HG03520 (cell line): ENCODE results near the gene GNAT1.

Experiments
- ATAC-seq: cut with Tn5 transposase; IDR thresholded peaks from one replicate; pipeline ENCODE4 v1.9.1; 2021; ENCODE audit warnings: mild to moderate bottlenecking, moderate library complexity; ENCODE audit not compliant: unreplicated experiment

GNAT1 gene

DNA sequence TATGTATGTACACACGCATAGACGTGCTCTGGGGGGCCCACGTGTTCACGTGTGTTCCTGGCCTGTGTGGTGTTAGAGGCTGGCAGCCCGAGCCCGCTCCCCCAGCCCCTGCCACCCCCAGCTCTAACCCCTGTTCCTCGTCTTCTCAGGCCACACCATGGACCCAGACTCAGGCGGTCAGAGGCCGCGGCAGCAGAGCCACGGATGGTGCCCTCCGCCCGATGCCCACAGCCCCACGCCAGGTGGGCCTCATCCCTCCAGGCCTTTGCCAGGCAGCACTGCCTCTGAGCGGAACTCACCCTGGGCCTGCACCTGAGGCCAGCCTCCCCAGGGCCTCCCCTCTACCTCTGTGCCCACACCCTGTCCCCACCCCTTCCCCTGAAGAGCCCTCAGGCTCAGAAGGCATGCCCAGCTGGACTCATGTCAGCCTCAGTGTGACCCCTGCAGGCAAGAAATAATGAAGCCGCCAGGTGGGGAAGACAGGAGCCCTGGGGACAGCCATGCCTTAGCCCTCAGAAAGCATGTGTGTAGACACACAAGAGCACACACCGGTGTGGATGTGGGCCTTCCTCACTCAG lies 16.4 kb upstream of the GNAT1 start:
- ATAC-seq: no peak

DNA sequence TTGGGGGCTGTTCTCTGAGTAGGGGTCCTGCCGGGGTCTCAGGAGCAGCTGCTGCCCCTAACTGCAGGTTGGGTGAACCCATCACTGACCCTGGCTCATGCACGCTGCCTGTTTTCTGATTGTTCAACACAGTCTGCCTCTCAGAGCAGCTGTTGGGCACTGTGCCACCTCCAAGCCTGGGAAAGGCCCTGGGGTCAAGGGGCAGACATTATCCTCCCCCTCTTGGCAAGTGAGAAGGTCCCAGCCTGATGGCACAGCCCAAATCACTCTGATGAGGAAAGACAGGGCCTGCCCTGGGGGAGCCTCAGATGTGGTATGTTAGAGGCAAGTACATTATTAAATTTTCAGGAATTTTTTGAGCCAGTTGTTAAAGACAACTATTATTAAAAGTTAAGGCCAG lies 14.1 kb upstream of the GNAT1 start:
- ATAC-seq: no peak

- no peak for ATAC-seq
Observed at GRCh38 chr3:50179710-50180109, 11.7 kb upstream of the GNAT1 start.

- ATAC-seq: no peak
Observed at GRCh38 chr3:50181985-50182384, 9.4 kb upstream of the GNAT1 start.

- no peak for ATAC-seq
Observed at GRCh38 chr3:50182533-50183099, 8.8 kb upstream of the GNAT1 start.

- no peak for ATAC-seq
Observed at GRCh38 chr3:50183755-50184154, 7.7 kb upstream of the GNAT1 start.

DNA sequence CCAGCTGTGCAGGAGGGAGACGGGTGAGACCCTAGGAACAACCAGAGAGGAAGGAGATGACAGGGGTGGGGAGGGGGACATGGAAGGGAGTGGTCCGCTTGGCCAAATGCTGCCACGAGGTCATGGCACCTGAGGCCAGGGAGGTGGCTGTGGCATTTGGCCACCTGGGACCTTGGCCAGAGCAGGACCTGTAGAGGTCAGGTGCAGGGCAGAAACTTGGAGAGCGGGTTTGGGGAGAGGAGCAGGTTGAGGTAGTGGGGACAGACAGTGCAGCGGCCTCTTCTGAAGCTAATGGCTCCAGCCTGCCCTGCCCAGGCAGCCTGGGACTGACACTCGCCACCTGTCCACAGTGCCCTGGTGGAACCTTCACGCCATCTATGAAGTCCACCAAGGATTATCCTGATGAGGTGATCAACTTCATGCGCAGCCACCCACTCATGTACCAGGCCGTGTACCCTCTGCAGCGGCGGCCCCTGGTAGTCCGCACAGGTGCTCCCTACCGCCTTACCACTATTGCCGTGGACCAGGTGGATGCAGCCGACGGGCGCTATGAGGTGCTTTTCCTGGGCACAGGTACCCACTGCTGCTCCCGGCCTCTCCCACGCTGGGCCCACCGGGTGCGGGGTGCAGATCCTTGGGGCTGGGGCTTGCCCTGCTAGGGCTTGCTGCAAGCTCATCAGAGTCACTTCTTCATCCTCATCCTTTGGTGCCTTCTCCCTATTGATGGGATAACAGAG lies 7.0 kb upstream of the GNAT1 start:
- no peak for ATAC-seq

DNA sequence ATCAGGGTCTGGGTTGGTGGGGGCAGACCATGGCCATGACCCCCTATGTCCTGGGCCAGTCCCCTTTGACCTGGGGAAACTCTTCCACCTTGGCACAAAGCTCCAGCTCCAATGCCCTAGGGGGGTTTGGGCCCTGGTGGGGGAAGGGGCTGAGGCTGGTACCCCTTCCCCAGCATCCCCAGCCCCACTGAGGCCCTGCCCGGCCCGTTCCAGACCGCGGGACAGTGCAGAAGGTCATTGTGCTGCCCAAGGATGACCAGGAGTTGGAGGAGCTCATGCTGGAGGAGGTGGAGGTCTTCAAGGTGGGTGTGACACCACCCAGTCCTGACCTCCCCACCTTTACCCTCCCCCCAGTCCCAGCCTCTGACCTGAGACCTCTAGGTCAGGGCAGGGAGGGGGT lies 6.2 kb upstream of the GNAT1 start:
- ATAC-seq: no peak

DNA sequence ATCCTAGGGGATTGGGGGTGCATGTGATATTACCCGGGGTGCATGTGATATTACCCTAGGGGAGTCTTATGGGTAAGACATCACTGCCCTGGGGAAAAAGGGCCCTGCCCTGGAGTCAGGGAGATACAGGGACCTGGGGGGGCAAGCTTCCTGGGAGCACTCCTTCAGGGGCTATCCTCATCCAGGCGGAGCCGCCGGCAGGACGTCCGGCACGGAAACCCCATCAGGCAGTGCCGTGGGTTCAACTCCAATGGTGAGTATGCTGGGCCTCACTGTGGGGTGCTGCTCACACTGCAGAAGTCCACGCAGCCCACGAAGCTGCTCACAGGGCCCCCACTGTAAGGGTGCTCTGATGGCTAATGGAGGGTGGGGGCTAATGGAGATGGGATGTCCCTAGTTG lies 5.3 kb upstream of the GNAT1 start:
- ATAC-seq: no peak

DNA sequence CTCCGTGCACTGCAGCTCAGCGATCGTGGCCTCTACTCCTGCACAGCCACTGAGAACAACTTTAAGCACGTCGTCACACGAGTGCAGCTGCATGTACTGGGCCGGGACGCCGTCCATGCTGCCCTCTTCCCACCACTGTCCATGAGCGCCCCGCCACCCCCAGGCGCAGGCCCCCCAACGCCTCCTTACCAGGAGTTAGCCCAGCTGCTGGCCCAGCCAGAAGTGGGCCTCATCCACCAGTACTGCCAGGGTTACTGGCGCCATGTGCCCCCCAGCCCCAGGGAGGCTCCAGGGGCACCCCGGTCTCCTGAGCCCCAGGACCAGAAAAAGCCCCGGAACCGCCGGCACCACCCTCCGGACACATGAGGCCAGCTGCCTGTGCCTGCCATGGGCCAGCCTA lies 3.7 kb upstream of the GNAT1 start:
- ATAC-seq: no peak

DNA sequence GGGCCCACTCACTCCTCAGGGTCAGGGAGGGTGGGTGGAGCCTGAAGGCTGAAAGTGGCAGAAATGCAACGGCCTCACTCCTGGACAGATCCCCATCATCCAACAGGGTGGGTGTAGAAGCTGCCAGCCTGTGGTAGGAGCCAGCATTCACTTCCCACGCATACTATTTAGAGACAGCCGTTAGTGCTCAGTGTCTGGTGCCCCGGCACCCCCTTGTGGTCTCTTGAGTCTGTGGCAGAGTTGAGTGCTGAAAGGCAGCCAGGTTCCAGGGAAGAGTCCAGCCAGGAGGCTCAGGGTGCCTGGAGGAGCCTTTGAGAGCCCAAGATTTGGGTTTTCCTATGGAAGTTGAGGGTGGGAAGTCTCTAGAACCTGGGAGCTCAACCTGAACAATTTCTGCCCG lies 2.1 kb upstream of the GNAT1 start:
- no peak for ATAC-seq

DNA sequence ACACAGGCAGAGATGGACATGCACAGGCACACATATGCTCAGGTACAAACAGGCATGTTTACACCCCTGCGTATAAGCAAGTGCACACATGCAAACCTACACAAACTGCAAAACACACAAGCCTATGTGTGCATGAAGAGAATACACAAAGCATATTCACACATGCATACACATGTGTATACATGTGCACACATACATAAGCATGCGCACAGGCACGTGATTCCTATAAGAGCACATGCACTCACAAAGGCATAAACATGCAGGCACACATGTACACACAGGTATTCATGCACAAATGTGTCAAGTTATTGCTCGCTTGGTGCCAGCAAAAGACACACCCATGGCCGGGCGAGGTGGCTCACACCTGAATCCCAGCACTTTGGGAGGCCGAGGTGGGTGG lies 1.4 kb upstream of the GNAT1 start:
- no peak for ATAC-seq

GRCh38 chr3:50192124-50192523 lies 714 bp downstream of the GNAT1 start:
- ATAC-seq: no peak

DNA sequence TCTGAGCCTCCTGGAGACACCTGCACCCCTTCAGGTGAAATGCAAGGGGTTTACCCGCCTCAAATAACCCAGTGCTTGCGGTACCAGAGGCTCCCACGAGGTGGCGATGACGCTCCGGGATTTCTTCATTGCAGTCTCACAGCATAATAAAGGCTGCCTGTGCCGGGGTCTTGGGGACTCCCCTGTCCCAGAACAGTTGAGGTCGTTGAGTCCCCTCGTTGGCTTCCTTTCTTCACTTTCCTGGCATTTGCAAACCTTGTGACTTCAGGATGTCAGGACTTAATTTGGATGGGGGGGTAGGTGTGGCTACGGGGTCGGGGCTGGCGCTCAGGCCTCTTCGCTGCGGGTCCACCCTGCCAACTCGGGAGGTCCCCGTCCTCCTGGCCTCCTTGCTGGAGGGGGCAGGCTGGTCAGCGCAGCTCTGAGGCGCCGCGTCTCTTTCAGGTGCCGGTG lies 1.3 kb downstream of the GNAT1 start:
- no peak for ATAC-seq

DNA sequence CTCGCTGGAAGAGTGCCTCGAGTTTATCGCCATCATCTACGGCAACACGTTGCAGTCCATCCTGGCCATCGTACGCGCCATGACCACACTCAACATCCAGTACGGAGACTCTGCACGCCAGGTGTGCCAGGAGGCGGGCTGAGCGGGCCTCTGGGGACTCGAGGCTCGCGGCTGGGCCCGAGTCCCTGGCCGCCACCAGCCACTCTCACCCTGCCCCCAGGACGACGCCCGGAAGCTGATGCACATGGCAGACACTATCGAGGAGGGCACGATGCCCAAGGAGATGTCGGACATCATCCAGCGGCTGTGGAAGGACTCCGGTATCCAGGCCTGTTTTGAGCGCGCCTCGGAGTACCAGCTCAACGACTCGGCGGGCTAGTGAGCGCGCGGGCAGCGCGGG lies 1.9 kb downstream of the GNAT1 start:
- ATAC-seq: no peak

GRCh38 chr3:50193746-50194127 lies 2.3 kb downstream of the GNAT1 start:
- ATAC-seq: no peak

DNA sequence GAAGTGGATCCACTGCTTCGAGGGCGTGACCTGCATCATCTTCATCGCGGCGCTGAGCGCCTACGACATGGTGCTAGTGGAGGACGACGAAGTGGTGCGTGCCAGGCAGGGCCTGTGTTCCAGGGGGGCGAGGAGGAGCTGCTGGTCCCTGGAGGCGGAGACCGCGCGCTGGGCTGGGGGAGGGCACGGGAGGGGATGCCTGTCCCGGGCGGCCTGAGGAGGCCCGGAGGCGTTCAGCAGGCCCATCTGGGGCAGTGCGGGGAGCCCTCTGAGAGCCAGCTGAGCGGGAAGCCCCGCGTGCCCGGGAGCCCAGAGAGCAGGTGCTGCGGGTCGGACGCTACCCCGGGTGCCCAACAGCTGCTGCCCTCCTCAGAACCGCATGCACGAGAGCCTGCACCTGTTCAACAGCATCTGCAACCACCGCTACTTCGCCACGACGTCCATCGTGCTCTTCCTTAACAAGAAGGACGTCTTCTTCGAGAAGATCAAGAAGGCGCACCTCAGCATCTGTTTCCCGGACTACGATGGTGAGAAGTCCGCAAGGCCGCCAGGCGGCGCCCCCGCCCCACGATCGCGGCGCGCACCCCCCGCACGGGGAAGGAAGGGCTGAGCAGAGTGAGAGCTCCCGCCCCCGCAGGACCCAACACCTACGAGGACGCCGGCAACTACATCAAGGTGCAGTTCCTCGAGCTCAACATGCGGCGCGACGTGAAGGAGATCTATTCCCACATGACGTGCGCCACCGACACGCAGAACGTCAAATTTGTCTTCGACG lies 2.9 kb downstream of the GNAT1 start:
- ATAC-seq: no peak

GRCh38 chr3:50194903-50195500 lies 3.6 kb downstream of the GNAT1 start:
- ATAC-seq: no peak

DNA sequence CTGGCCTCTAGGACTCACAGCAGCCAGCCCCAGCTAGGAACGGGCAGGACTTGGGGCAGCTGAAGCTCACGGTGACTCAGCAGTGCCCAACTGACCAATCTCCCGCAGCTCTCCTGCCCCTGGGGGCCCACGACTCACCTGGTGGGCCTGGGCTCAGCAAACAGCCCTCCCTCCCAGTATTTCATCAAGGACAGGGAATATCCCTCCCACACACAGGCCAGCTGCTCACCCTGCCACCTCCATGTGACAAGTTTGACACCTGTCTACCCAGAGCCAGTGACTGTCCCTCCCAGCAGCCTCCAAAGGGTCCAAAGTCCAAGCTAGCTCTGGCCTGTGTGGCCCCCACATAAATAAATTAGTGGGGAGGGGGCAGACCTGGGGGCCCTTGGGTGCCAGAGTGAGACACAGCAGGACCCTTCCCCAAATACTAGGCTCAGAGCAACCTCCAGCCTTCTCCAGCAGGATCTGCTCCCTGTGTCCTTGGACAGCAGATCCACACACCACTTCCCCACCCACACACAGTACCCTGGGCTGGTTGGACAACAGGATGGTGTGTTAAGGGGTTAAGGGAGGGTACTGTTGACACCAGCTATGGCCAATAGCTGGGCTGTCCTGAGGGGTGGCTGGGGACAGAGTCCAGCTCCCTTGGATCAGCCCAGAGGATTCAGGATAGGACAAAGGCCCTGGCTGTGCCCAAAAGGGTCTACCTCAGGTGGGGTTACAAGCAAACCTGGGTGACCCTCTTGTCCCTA lies 4.3 kb downstream of the GNAT1 start:
- no peak for ATAC-seq

DNA sequence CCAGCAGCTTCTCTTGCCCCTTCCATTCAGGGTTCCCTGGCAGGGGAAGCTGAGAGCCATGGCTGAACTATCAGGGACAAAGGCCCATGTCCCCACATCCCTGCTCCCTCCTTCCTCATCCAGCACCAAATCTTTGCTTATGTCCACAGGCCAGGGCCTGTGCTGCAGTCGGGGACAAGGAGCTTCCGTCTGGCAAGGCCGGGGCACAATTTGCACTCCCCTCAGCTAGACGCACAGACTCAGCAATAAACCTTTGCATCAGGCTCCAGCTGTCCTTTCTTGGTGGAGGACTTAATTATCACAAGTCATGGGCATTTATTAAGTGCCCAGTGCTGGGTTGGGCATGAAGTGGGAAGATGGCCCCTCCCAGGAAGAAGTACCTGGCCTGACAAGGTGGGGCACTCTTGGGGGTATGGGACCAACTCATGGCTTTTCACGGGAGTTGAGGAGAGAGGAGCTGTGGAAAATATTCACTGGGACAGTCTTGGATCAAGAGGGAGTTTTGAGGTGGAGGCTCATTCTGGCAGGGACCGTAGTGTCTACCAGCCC lies 4.9 kb downstream of the GNAT1 start:
- no peak for ATAC-seq
